H1 (cell line): ENCODE data around the gene ICA1. TPM values are rescaled to one million over a fixed set of nuclear protein-coding genes. Genes with fewer than 3 reads are reported as not detected.

Experiments used
- CTCF ChIA-PET: fragments of 300-600 bp; sonication (Branson Sonifier 250); formaldehyde crosslinking; loops from one replicate; lab custom pipeline; 2021; ENCODE audit not compliant: partially characterized antibody; lab: Charles Lee
- POLR2A ChIA-PET: fragments of 300-600 bp; sonication (Branson Sonifier 250); formaldehyde crosslinking; loops from one replicate; lab custom pipeline; 2021; ENCODE audit warnings: inconsistent platforms; ENCODE audit not compliant: partially characterized antibody; lab: Charles Lee
- DNase-seq, 2 experiments: peaks; one replicate each; pipeline versions ENCODE4 v3.0.0 to v3.0.0-alpha.2; 2010 to 2022; ENCODE audit warnings: low spot score in 2 of 2, low read depth in 1 of 2, mixed read lengths in 1 of 2
- FAIRE-seq: peaks from 2 replicates; lab custom pipeline; 2011; peaks lifted over from hg19 to GRCh38; lab: Jason Lieb, UNC
- H2AFZ ChIP-seq: 2 replicates; pipeline ENCODE4 v1.8.1; 2012; ENCODE audit warnings: low read length, inconsistent platforms
- H2AK5ac ChIP-seq: 2 replicates; pipeline ENCODE4 v1.6.1; 2013; ENCODE audit warnings: low read depth, low read length
- H2BK120ac ChIP-seq: replicated peaks from 2 replicates; pipeline ENCODE3; 2013; ENCODE audit warnings: low read depth, low read length, inconsistent platforms
- H2BK12ac ChIP-seq: 2 replicates; pipeline ENCODE4 v1.6.1; 2013; ENCODE audit warnings: low read depth, low read length
- H2BK15ac ChIP-seq: 2 replicates; pipeline ENCODE4 v1.6.1; 2013; ENCODE audit warnings: low read length
- H2BK20ac ChIP-seq: 2 replicates; pipeline ENCODE4 v1.6.1; 2013; ENCODE audit warnings: low read length
- H2BK5ac ChIP-seq: 2 replicates; pipeline ENCODE4 v1.6.1; 2013; ENCODE audit warnings: low read depth, low read length
- H3K14ac ChIP-seq: 2 replicates; pipeline ENCODE4 v1.6.1; 2013; ENCODE audit warnings: inconsistent platforms; ENCODE audit not compliant: insufficient read length
- H3K18ac ChIP-seq: 2 replicates; pipeline ENCODE4 v1.6.1; 2013; ENCODE audit warnings: low read length; ENCODE audit errors: extremely low read depth
- H3K23ac ChIP-seq: 2 replicates; pipeline ENCODE4 v1.6.1; 2013; ENCODE audit warnings: inconsistent platforms; ENCODE audit not compliant: insufficient read length
- H3K23me2 ChIP-seq: 2 replicates; pipeline ENCODE4 v1.6.1; 2013; ENCODE audit warnings: low read depth, low read length
- H3K27ac ChIP-seq: 2 replicates; pipeline ENCODE4 v1.6.1; 2011; ENCODE audit warnings: low read depth, low read length, inconsistent platforms
- H3K27me3 ChIP-seq, 4 experiments: replicated peaks in 1 of 4; 1 replicate in 1 of 4; 2 replicates in 3 of 4; pipeline versions ENCODE4 v1.6.1 to v1.8.1; 2011 to 2013; ENCODE audit warnings: low read length in 3 of 4, mild to moderate bottlenecking in 3 of 4, inconsistent platforms in 2 of 4, mixed read lengths in 2 of 4, moderate library complexity in 1 of 4; ENCODE audit not compliant: control insufficient read depth in 3 of 4, insufficient read depth in 3 of 4; ENCODE audit errors: extremely low read depth in 1 of 4
- H3K36me3 ChIP-seq, 4 experiments: 2 replicates each; pipeline versions ENCODE4 v1.6.1 to v1.8.1; 2011 to 2013; ENCODE audit warnings: mild to moderate bottlenecking in 4 of 4, low read length in 3 of 4, moderate library complexity in 2 of 4, control low read depth in 1 of 4, inconsistent platforms in 1 of 4; ENCODE audit not compliant: insufficient read depth in 4 of 4, control insufficient read depth in 2 of 4
- H3K4ac ChIP-seq: replicated peaks from 2 replicates; pipeline ENCODE3; 2013; ENCODE audit warnings: low read length, low read depth, mixed read lengths, inconsistent platforms; ENCODE audit not compliant: insufficient read length
- H3K4me1 ChIP-seq, 4 experiments: replicated peaks in 1 of 4; 1 replicate in 1 of 4; 2 replicates in 3 of 4; pipeline versions ENCODE4 v1.6.1 to v1.8.1; 2011 to 2013; ENCODE audit warnings: low read length in 3 of 4, inconsistent platforms in 2 of 4, mixed read lengths in 1 of 4; ENCODE audit not compliant: insufficient read depth in 4 of 4, control insufficient read depth in 3 of 4
- H3K4me2 ChIP-seq, 2 experiments: 2 replicates each; pipeline versions ENCODE4 v1.6.1 to v1.8.1; 2011 to 2013; ENCODE audit warnings: low read depth in 2 of 2, low read length in 2 of 2, control low read depth in 1 of 2, inconsistent platforms in 1 of 2, mild to moderate bottlenecking in 1 of 2; ENCODE audit not compliant: insufficient read depth in 1 of 2
- H3K4me3 ChIP-seq, 4 experiments: fragments of 200-600, 300-600 bp in 1 of 4; sonication (generic), shearing (Covaris generic), sonication (Bioruptor Twin) in 1 of 4; 2 replicates each; pipeline versions ENCODE4 v1.5.1 to v1.8.1; 2011 to 2016; ENCODE audit warnings: low read length in 4 of 4, low read depth in 3 of 4, control low read depth in 2 of 4, inconsistent platforms in 2 of 4, mild to moderate bottlenecking in 2 of 4, mixed read lengths in 1 of 4, moderate library complexity in 1 of 4; ENCODE audit not compliant: insufficient read depth in 2 of 4; ENCODE audit errors: extremely low read depth in 1 of 4
- H3K56ac ChIP-seq: replicated peaks from 2 replicates; pipeline ENCODE3; 2013; ENCODE audit warnings: low read depth, mild to moderate bottlenecking, mixed read lengths, low read length, inconsistent platforms; ENCODE audit not compliant: insufficient read length
- H3K79me1 ChIP-seq: 2 replicates; pipeline ENCODE4 v1.6.1; 2013; ENCODE audit warnings: low read depth, low read length, control low read depth
- H3K79me2 ChIP-seq, 2 experiments: 2 replicates each; pipeline versions ENCODE4 v1.6.1 to v1.8.1; 2012 to 2013; ENCODE audit warnings: low read length in 2 of 2, mild to moderate bottlenecking in 2 of 2, inconsistent platforms in 1 of 2; ENCODE audit not compliant: insufficient read depth in 2 of 2, control insufficient read depth in 1 of 2
- H3K9ac ChIP-seq, 4 experiments: replicated peaks in 1 of 4; 1 replicate in 1 of 4; 2 replicates in 3 of 4; pipeline versions ENCODE4 v1.6.1 to v1.8.1; 2011 to 2013; ENCODE audit warnings: low read depth in 3 of 4, low read length in 3 of 4, control low read depth in 2 of 4, mild to moderate bottlenecking in 2 of 4, moderate library complexity in 2 of 4, inconsistent platforms in 1 of 4; ENCODE audit errors: extremely low read depth in 1 of 4
- H3K9me3 ChIP-seq, 2 experiments: 2 replicates each; pipeline versions ENCODE4 v1.6.1 to v1.8.1; 2012 to 2013; ENCODE audit warnings: mild to moderate bottlenecking in 2 of 2, moderate library complexity in 2 of 2, control low read depth in 1 of 2, inconsistent platforms in 1 of 2, low read depth in 1 of 2, low read length in 1 of 2, mixed read lengths in 1 of 2; ENCODE audit not compliant: insufficient read depth in 2 of 2
- H4K20me1 ChIP-seq, 2 experiments: replicated peaks in 1 of 2; 2 replicates each; pipeline versions ENCODE3 to v1.8.1; 2011 to 2013; ENCODE audit warnings: inconsistent platforms in 2 of 2, low read length in 2 of 2, mild to moderate bottlenecking in 1 of 2; ENCODE audit not compliant: insufficient read depth in 2 of 2, control insufficient read depth in 1 of 2
- H4K5ac ChIP-seq: 2 replicates; pipeline ENCODE4 v1.6.1; 2013; ENCODE audit warnings: low read length, low read depth, mixed read lengths, inconsistent platforms; ENCODE audit not compliant: insufficient read length
- H4K8ac ChIP-seq: 2 replicates; pipeline ENCODE4 v1.8.0; 2013; ENCODE audit warnings: mild to moderate bottlenecking, moderate library complexity, low read length, inconsistent platforms; ENCODE audit not compliant: insufficient read depth; ENCODE audit errors: extremely low read depth
- H4K91ac ChIP-seq: replicated peaks from 2 replicates; pipeline ENCODE3; 2013; ENCODE audit warnings: low read length, mixed read lengths, inconsistent platforms; ENCODE audit not compliant: insufficient read length
- ATF3 ChIP-seq: IDR thresholded peaks from 2 replicates; pipeline ENCODE4 v1.6.1; 2011; ENCODE audit warnings: low read depth, mild to moderate bottlenecking, low read length; ENCODE audit not compliant: insufficient read depth
- CTBP2 ChIP-seq: IDR thresholded peaks from 2 replicates; pipeline ENCODE4 v1.7.0; 2011; ENCODE audit warnings: borderline replicate concordance, mild to moderate bottlenecking, moderate library complexity, mixed read lengths, low read length; ENCODE audit not compliant: insufficient read depth, insufficient read length
- EP300 ChIP-seq, 2 experiments: IDR thresholded peaks; 1 replicate in 1 of 2; 2 replicates in 1 of 2; pipeline ENCODE4 v1.6.1; 2011 to 2012; ENCODE audit warnings: low read depth in 2 of 2, low read length in 2 of 2, mild to moderate bottlenecking in 2 of 2, borderline replicate concordance in 1 of 2, inconsistent platforms in 1 of 2, moderate library complexity in 1 of 2
- HDAC2 ChIP-seq, 2 experiments: fragments of 300-600 bp in 1 of 2; sonication (generic) in 1 of 2; IDR thresholded peaks; 2 replicates each; pipeline ENCODE4 v1.6.1; 2011 to 2012; ENCODE audit warnings: low read depth in 2 of 2, low read length in 2 of 2, mild to moderate bottlenecking in 2 of 2, moderate library complexity in 2 of 2, borderline replicate concordance in 1 of 2, inconsistent platforms in 1 of 2
- JUND ChIP-seq: IDR thresholded peaks from 2 replicates; pipeline ENCODE4 v1.6.1; 2011; ENCODE audit warnings: mild to moderate bottlenecking, improper control_type of control experiment, low read length
- POLR2AphosphoS5 ChIP-seq: IDR thresholded peaks from 2 replicates; pipeline ENCODE4 v1.6.1; 2011; ENCODE audit warnings: low read depth, low read length
- RAD21 ChIP-seq, 2 experiments: IDR thresholded peaks in 1 of 2; conservative IDR thresholded peaks in 1 of 2; 2 replicates each; pipeline ENCODE4 v1.6.1; 2011; ENCODE audit warnings: low read depth in 2 of 2, low read length in 2 of 2, improper control_type of control experiment in 1 of 2, inconsistent platforms in 1 of 2, mild to moderate bottlenecking in 1 of 2, moderate library complexity in 1 of 2
- RFX5 ChIP-seq: IDR thresholded peaks from 2 replicates; pipeline ENCODE4 v1.6.1; 2011; ENCODE audit warnings: low read depth, low read length, improper control_type of control experiment, borderline replicate concordance
- SRF ChIP-seq: IDR thresholded peaks from 2 replicates; pipeline ENCODE4 v1.6.1; 2011; ENCODE audit warnings: mild to moderate bottlenecking, low read depth, low read length, moderate library complexity
- WGBS, 2 experiments: shearing (Covaris generic) in 1 of 2; methylation state at CpG; one replicate each; pipeline versions ENCODE4 v1.1.6 to v1.1.7; 2013 to 2015; ENCODE audit warnings: low lambda C conversion rate in 2 of 2, mixed read lengths in 2 of 2, inconsistent platforms in 1 of 2, low coverage in 1 of 2, missing lambda C conversion rate in 1 of 2; ENCODE audit not compliant: insufficient replicate concordance in 2 of 2, insufficient coverage in 1 of 2, insufficient read length in 1 of 2; ENCODE audit errors: extremely low coverage in 1 of 2, missing lambda C conversion rate in 1 of 2; 5-methylcytosine and 5-hydroxymethylcytosine counted together
- polyA plus RNA-seq, 7 experiments: library from polyadenylated mRNA; depleted of rRNA in 3 of 7; stranded (reverse) in 5 of 7; unstranded in 2 of 7; fragments of >200 nt in 5 of 7; fragments of 200-250 nt in 2 of 7; gene quantifications; 1 replicate in 5 of 7; 2 replicates in 1 of 7; 4 replicates in 1 of 7; pipeline versions ENCODE4 v1.2.1 to v1.2.3, GENCODE V29; 2011 to 2013; ENCODE audit warnings: missing spikeins in 2 of 7, mixed read lengths in 2 of 7
- total RNA-seq: library from RNA; stranded (reverse); fragmentation: NEBNext Ultra II Directional; extraction: Animal tissue kit (Norgen Biotek cat#: 25700); gene quantifications from 2 replicates; pipeline ENCODE4 v1.2.1, GENCODE V29; 2021
- TF ChIP-seq, protein P1 (sequence below): IDR thresholded peaks from 2 replicates; pipeline ENCODE4 v1.6.1; 2011; ENCODE audit warnings: low read length, improper control_type of control experiment

Gene ICA1
- total and polyA plus RNA-seq, 2 of the 8 experiments (the other 6 are each of a cell fraction or from before 2014, with no cell fraction given) = 14.9 to 37.1 TPM

DNA sequence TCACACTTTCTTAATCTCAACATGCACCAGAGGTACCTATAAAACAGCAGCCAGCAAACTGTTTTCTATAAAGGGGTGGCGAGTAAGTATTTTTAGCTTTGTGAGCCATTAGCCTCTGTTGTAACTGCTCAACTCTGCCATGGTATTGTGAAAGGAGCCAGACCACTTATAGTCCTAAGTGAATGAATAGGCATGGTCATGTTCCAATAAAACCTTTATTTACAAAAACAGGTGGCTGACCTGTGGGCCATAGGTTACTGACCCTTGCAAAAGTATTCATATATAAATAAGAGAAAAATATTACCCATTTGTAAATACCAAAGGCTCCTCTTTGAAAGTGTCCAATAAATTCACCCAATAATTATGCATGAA, 50.3 kb downstream of the ICA1 start:
- Histone ChIP-seq H3K14ac (no peak overlapping the region), H3K18ac (no peak overlapping the region), H4K20me1 (no peaks in the 10 kb centered on the region), H3K79me1 (no peaks in the 10 kb centered on the region), H2BK20ac (no peak overlapping the region), H2BK120ac (no peak overlapping the region), H3K4me1 (peaks cover 2 to 21% (median 10%) of the 10 kb centered on the region in 4 experiments; a peak in 5 of 7 replicates), H3K4ac (no peak overlapping the region), H3K4me3 (no peak overlapping the region), H3K27ac (no peak overlapping the region), H4K91ac (no peak overlapping the region), H2AK5ac (no peak overlapping the region), H3K4me2 (no peak overlapping the region), H2AFZ (no peak overlapping the region), H3K23me2 (no peaks in the 10 kb centered on the region; the same call in 1 of the 2 replicates), H3K27me3 (no peaks in the 10 kb centered on the region), H2BK12ac (no peak overlapping the region), H3K36me3 (no peaks in the 10 kb centered on the region), H4K8ac (no peak overlapping the region), H3K56ac (no peak overlapping the region), H3K9me3 (no peaks in the 10 kb centered on the region), H3K79me2 (no peaks in the 10 kb centered on the region), H3K23ac (no peak overlapping the region), H3K9ac (no peak overlapping the region), H2BK5ac (no peak overlapping the region), H2BK15ac (no peak overlapping the region), H4K5ac (no peak overlapping the region)
- WGBS, 2 experiments = 84% methylated on average over 1 of the region's 1 CpG; no CpG with 5 or more reads in 1 of the 2 experiments
- POLR2A ChIA-PET = interaction anchor here (1.0 to 1.6 kb wide), 2 partner anchors 10 to 43 kb away, joined by 3 to 5 read pairs; no protein-coding TSS in a partner anchor
- no peak for DNase-seq
- FAIRE-seq = no peak
- CTCF ChIA-PET = interaction anchor here (0.5 to 1.5 kb wide), 5 partner anchors 21 to 550 kb away, joined by 3 to 6 read pairs (median 3); no protein-coding TSS in a partner anchor
- TF ChIP-seq, protein P1, sequence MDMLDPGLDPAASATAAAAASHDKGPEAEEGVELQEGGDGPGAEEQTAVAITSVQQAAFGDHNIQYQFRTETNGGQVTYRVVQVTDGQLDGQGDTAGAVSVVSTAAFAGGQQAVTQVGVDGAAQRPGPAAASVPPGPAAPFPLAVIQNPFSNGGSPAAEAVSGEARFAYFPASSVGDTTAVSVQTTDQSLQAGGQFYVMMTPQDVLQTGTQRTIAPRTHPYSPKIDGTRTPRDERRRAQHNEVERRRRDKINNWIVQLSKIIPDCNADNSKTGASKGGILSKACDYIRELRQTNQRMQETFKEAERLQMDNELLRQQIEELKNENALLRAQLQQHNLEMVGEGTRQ = no peak
- TF ChIP-seq RAD21 (IDR thresholded peaks at IDR 0.05 in 1 of 2, conservative IDR thresholded peaks at IDR 0.05 in 1 of 2; ENCODE audit: low read depth in 2 of 2, low read length in 2 of 2) (no peak), EP300 (IDR thresholded peaks at IDR 0.05; ENCODE audit: borderline replicate concordance in 1 of 2, low read depth in 2 of 2, low read length in 2 of 2) (no peak), SRF (no peak), CTBP2 (no peak), HDAC2 (IDR thresholded peaks at IDR 0.05; ENCODE audit: borderline replicate concordance in 1 of 2, low read depth in 2 of 2, low read length in 2 of 2) (no peak), RFX5 (no peak), ATF3 (no peak), JUND (no peak), POLR2AphosphoS5 (no peak)
